Measurements from ENCODE around the gene BRD4. TPM values are rescaled to one million over a fixed set of nuclear protein-coding genes. Genes with fewer than 3 reads are reported as not detected.

The BRD4 gene
- total and polyA plus RNA-seq, 2 of the 13 experiments (the other 11 are each of a cell fraction or from before 2014, with no cell fraction given): 10.5 to 11.4 TPM

DNA sequence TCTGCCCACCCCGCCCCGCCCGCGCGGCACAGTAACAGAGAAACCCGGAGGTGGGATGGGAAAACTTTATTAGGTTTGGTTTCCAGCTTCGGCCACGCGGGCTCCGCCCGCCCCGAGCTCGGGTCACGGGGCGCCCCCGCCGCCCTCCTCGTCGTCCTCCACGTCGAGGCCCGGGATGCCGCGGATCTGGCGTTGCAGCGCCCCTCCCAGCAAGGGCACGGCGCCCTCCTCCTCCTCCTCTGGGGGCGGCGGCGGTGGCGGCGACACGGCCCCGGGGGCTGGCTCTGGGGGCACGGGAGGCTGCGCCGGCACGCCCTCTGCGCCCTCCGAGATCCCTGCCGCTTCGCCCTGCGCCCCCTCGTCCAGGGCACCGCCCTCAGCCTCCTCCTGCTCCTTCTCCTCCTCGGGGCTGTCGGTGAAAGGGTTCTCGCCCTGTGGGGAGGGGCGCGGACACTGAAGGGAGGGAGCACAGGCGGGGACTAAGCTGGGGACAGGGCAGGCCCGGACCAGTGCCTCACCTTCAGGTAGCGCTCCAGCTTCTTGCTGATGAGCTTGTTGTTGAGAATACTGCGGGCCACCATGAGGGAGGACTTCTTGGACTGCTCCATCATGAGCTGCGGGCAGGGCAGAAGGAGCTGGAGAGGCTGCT, 47.8 kb upstream of the BRD4 start (continued):
- TF ChIP-seq, protein P1, sequence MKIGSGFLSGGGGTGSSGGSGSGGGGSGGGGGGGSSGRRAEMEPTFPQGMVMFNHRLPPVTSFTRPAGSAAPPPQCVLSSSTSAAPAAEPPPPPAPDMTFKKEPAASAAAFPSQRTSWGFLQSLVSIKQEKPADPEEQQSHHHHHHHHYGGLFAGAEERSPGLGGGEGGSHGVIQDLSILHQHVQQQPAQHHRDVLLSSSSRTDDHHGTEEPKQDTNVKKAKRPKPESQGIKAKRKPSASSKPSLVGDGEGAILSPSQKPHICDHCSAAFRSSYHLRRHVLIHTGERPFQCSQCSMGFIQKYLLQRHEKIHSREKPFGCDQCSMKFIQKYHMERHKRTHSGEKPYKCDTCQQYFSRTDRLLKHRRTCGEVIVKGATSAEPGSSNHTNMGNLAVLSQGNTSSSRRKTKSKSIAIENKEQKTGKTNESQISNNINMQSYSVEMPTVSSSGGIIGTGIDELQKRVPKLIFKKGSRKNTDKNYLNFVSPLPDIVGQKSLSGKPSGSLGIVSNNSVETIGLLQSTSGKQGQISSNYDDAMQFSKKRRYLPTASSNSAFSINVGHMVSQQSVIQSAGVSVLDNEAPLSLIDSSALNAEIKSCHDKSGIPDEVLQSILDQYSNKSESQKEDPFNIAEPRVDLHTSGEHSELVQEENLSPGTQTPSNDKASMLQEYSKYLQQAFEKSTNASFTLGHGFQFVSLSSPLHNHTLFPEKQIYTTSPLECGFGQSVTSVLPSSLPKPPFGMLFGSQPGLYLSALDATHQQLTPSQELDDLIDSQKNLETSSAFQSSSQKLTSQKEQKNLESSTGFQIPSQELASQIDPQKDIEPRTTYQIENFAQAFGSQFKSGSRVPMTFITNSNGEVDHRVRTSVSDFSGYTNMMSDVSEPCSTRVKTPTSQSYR (CRISPR knock-in tag; IDR thresholded peaks at IDR 0.05; ENCODE audit: borderline replicate concordance): no peak; the same call in 1 of the 2 replicates
- peak; percentile 59 for TF ChIP-seq SAP130 (CRISPR knock-in tag; IDR thresholded peaks at IDR 0.05; ENCODE audit: low read depth)
- peak; percentile 38; the same call in 1 of the 2 replicates for TF ChIP-seq MXD4 (CRISPR knock-in tag; IDR thresholded peaks at IDR 0.05)
- TF ChIP-seq, protein P2, sequence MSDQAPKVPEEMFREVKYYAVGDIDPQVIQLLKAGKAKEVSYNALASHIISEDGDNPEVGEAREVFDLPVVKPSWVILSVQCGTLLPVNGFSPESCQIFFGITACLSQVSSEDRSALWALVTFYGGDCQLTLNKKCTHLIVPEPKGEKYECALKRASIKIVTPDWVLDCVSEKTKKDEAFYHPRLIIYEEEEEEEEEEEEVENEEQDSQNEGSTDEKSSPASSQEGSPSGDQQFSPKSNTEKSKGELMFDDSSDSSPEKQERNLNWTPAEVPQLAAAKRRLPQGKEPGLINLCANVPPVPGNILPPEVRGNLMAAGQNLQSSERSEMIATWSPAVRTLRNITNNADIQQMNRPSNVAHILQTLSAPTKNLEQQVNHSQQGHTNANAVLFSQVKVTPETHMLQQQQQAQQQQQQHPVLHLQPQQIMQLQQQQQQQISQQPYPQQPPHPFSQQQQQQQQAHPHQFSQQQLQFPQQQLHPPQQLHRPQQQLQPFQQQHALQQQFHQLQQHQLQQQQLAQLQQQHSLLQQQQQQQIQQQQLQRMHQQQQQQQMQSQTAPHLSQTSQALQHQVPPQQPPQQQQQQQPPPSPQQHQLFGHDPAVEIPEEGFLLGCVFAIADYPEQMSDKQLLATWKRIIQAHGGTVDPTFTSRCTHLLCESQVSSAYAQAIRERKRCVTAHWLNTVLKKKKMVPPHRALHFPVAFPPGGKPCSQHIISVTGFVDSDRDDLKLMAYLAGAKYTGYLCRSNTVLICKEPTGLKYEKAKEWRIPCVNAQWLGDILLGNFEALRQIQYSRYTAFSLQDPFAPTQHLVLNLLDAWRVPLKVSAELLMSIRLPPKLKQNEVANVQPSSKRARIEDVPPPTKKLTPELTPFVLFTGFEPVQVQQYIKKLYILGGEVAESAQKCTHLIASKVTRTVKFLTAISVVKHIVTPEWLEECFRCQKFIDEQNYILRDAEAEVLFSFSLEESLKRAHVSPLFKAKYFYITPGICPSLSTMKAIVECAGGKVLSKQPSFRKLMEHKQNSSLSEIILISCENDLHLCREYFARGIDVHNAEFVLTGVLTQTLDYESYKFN (CRISPR knock-in tag; conservative IDR thresholded peaks at IDR 0.05): peak; percentile 28; the same call in 1 of the 2 replicates
- TF ChIP-seq, protein P3, sequence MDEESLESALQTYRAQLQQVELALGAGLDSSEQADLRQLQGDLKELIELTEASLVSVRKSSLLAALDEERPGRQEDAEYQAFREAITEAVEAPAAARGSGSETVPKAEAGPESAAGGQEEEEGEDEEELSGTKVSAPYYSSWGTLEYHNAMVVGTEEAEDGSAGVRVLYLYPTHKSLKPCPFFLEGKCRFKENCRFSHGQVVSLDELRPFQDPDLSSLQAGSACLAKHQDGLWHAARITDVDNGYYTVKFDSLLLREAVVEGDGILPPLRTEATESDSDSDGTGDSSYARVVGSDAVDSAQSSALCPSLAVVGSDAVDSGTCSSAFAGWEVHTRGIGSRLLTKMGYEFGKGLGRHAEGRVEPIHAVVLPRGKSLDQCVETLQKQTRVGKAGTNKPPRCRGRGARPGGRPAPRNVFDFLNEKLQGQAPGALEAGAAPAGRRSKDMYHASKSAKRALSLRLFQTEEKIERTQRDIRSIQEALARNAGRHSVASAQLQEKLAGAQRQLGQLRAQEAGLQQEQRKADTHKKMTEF (CRISPR knock-in tag; IDR thresholded peaks at IDR 0.05): 0 out of 2 replicates have a peak, but pooled peaks have one; percentile 37
- TF ChIP-seq ZNF781 (CRISPR knock-in tag; IDR thresholded peaks at IDR 0.05; ENCODE audit: borderline replicate concordance, not compliant biosample characterization): no peak
- TF ChIP-seq, protein P4, sequence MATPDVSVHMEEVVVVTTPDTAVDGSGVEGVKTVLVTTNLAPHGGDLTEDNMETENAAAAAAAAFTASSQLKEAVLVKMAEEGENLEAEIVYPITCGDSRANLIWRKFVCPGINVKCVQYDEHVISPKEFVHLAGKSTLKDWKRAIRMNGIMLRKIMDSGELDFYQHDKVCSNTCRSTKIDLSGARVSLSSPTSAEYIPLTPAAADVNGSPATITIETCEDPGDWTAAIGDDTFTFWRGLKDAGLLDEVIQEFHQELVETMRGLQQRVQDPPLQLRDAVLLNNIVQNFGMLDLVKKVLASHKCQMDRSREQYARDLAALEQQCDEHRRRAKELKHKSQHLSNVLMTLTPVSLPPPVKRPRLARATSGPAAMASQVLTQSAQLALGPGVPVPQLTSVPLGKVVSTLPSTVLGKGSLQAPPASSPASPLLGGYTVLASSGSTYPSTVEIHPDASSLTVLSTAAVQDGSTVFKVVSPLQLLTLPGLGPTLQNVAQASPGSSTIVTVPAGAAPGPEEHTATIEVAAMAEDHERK (CRISPR knock-in tag; IDR thresholded peaks at IDR 0.05; ENCODE audit: low read depth): no peak
- no peak for TF ChIP-seq CREB1 (IDR thresholded peaks at IDR 0.05)
- no peak for TF ChIP-seq CREB1 (CRISPR knock-in tag; IDR thresholded peaks at IDR 0.05)
- TF ChIP-seq, protein P5, sequence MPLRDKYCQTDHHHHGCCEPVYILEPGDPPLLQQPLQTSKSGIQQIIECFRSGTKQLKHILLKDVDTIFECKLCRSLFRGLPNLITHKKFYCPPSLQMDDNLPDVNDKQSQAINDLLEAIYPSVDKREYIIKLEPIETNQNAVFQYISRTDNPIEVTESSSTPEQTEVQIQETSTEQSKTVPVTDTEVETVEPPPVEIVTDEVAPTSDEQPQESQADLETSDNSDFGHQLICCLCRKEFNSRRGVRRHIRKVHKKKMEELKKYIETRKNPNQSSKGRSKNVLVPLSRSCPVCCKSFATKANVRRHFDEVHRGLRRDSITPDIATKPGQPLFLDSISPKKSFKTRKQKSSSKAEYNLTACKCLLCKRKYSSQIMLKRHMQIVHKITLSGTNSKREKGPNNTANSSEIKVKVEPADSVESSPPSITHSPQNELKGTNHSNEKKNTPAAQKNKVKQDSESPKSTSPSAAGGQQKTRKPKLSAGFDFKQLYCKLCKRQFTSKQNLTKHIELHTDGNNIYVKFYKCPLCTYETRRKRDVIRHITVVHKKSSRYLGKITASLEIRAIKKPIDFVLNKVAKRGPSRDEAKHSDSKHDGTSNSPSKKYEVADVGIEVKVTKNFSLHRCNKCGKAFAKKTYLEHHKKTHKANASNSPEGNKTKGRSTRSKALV (CRISPR knock-in tag; IDR thresholded peaks at IDR 0.05): 0 out of 2 replicates have a peak, but pooled peaks have one; percentile 18
- 0 out of 2 replicates have a peak, but pooled peaks have one; percentile 25 for TF ChIP-seq ZNF431 (CRISPR knock-in tag; IDR thresholded peaks at IDR 0.05; ENCODE audit: borderline replicate concordance, low read depth)
- TF ChIP-seq MXI1 (IDR thresholded peaks at IDR 0.05; ENCODE audit: borderline replicate concordance, low read depth, low read length): peak; percentile 58; the same call in 1 of the 3 replicates
- peak; percentile 23; the same call in 1 of the 2 replicates for TF ChIP-seq GABPB1 (CRISPR knock-in tag; IDR thresholded peaks at IDR 0.05)
- TF ChIP-seq ELF1 (CRISPR knock-in tag; IDR thresholded peaks at IDR 0.05): no peak
- TF ChIP-seq, protein P6, sequence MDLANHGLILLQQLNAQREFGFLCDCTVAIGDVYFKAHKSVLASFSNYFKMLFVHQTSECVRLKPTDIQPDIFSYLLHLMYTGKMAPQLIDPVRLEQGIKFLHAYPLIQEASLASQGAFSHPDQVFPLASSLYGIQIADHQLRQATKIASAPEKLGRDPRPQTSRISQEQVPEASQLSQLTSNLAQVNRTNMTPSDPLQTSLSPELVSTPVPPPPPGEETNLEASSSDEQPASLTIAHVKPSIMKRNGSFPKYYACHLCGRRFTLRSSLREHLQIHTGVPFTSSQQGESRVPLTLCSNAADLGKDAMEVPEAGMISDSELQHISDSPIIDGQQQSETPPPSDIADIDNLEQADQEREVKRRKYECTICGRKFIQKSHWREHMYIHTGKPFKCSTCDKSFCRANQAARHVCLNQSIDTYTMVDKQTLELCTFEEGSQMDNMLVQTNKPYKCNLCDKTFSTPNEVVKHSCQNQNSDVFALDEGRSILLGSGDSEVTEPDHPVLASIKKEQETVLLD (CRISPR knock-in tag; IDR thresholded peaks at IDR 0.05; ENCODE audit: low read depth): peak; percentile 61; the same call in 1 of the 2 replicates
